Fibroblast of lung (primary cell): ENCODE results near the gene FGFBP1. TPM values are rescaled to one million over a fixed set of nuclear protein-coding genes. Genes with fewer than 3 reads are reported as not detected.

Experiments used
- DNase-seq, 2 donors: peaks; one replicate each; pipeline versions ENCODE4 v3.0.0 to v3.0.0-alpha.2; 2010; ENCODE audit warnings: low read depth in 2 of 2
- H2AFZ ChIP-seq: 2 replicates; pipeline ENCODE4 v1.5.1; 2012; ENCODE audit warnings: low read length, control low read depth, inconsistent platforms
- H3K27ac ChIP-seq: 2 replicates; pipeline ENCODE4 v1.5.1; 2011; ENCODE audit warnings: low read length, control low read depth; ENCODE audit not compliant: insufficient read depth
- H3K27me3 ChIP-seq: 2 replicates; pipeline ENCODE4 v1.5.1; 2011; ENCODE audit warnings: mild to moderate bottlenecking, low read length; ENCODE audit not compliant: control insufficient read depth, insufficient read depth
- H3K36me3 ChIP-seq: 2 replicates; pipeline ENCODE4 v1.5.1; 2011; ENCODE audit warnings: low read length; ENCODE audit not compliant: control insufficient read depth, insufficient read depth
- H3K4me1 ChIP-seq: 2 replicates; pipeline ENCODE4 v1.5.1; 2011; ENCODE audit warnings: low read length; ENCODE audit not compliant: control insufficient read depth, insufficient read depth; ENCODE audit errors: extremely low read depth
- H3K4me2 ChIP-seq: 2 replicates; pipeline ENCODE4 v1.5.1; 2011; ENCODE audit warnings: low read length, control low read depth; ENCODE audit not compliant: insufficient read depth; ENCODE audit errors: extremely low read depth
- H3K4me3 ChIP-seq, 4 experiments: fragments of 200-600 bp in 1 of 4; sonication (generic) in 1 of 4; replicated peaks in 1 of 4; 2 replicates each; pipeline ENCODE4 v1.5.1; 2011 to 2016; ENCODE audit warnings: low read length in 4 of 4, low read depth in 3 of 4, mild to moderate bottlenecking in 3 of 4, control low read depth in 2 of 4, inconsistent platforms in 1 of 4, mixed read lengths in 1 of 4; ENCODE audit not compliant: insufficient read depth in 1 of 4; ENCODE audit errors: control extremely low read depth in 1 of 4
- H3K79me2 ChIP-seq: 2 replicates; pipeline ENCODE4 v1.5.1; 2012; ENCODE audit warnings: mild to moderate bottlenecking, low read length, inconsistent platforms; ENCODE audit not compliant: control insufficient read depth, insufficient read depth
- H3K9ac ChIP-seq: 2 replicates; pipeline ENCODE4 v1.5.1; 2011; ENCODE audit warnings: mild to moderate bottlenecking, low read length, control low read depth; ENCODE audit not compliant: insufficient read depth
- H3K9me3 ChIP-seq: 2 replicates; pipeline ENCODE4 v1.5.1; 2012; ENCODE audit warnings: low read depth, low read length; ENCODE audit not compliant: control insufficient read depth, insufficient read depth
- H4K20me1 ChIP-seq: 2 replicates; pipeline ENCODE4 v1.5.1; 2011; ENCODE audit warnings: low read length; ENCODE audit not compliant: control insufficient read depth, insufficient read depth; ENCODE audit errors: extremely low read depth
- CTCF ChIP-seq, 2 donors: IDR thresholded peaks in 1 of 2; conservative IDR thresholded peaks in 1 of 2; 1 replicate in 1 of 2; 2 replicates in 1 of 2; pipeline ENCODE4 v1.5.1; 2011 to 2012; ENCODE audit warnings: low read length in 2 of 2, control low read depth in 1 of 2, inconsistent platforms in 1 of 2, low read depth in 1 of 2, mild to moderate bottlenecking in 1 of 2
- EZH2 ChIP-seq: IDR thresholded peaks from 2 replicates; pipeline ENCODE4 v1.5.1; 2012; ENCODE audit warnings: low read length, control low read depth, mild to moderate bottlenecking; ENCODE audit errors: missing control alignments
- polyA plus RNA-seq, 2 donors: library from polyadenylated mRNA; depleted of rRNA in 1 of 2; stranded (reverse) in 1 of 2; unstranded in 1 of 2; fragments of >200 nt; gene quantifications; 2 replicates each; pipeline ENCODE4 v1.2.1, GENCODE V29; 2011 to 2012; ENCODE audit warnings: missing spikeins in 1 of 2
- total RNA-seq: library from RNA; depleted of rRNA; stranded (reverse); fragments of >200 nt; gene quantifications from 2 replicates; pipeline ENCODE4 v1.2.1, GENCODE V29; 2014

FGFBP1 gene
- total and polyA plus RNA-seq, 2 donors (not counting 1 experiment from before 2014, with no cell fraction given): not detected

- peaks cover 4% of the 10 kb centered on the region for H3K27me3 ChIP-seq
- TF ChIP-seq CTCF (conservative IDR thresholded peaks at IDR 0.05 in 1 of 2, IDR thresholded peaks at IDR 0.05 in 1 of 2; ENCODE audit: low read depth in 1 of 2, low read length in 2 of 2): no peak
- no peak for TF ChIP-seq EZH2
- no peaks in the 10 kb centered on the region for H3K9me3 ChIP-seq
- no peak overlapping the region for H3K4me2 ChIP-seq
- no peak overlapping the region for H3K27ac ChIP-seq
- H2AFZ ChIP-seq: no peak overlapping the region
- no peaks in the 10 kb centered on the region for H3K4me1 ChIP-seq
- H3K9ac ChIP-seq: no peak overlapping the region
- no peak for DNase-seq
- H4K20me1 ChIP-seq: no peaks in the 10 kb centered on the region
- H3K79me2 ChIP-seq: no peaks in the 10 kb centered on the region
- H3K4me3 ChIP-seq: no peak overlapping the region
- H3K36me3 ChIP-seq: no peaks in the 10 kb centered on the region
Observed at GRCh38 chr4:15983610-15984009, 45.1 kb upstream of the FGFBP1 start.

GRCh38 chr4:15982842-15983524, 44.4 kb upstream of the FGFBP1 start:
- Histone ChIP-seq H3K4me2 (no peak overlapping the region), H3K79me2 (no peaks in the 10 kb centered on the region), H3K9me3 (no peaks in the 10 kb centered on the region), H3K4me3 (no peak overlapping the region), H3K27me3 (peaks cover 6% of the 10 kb centered on the region), H4K20me1 (no peaks in the 10 kb centered on the region), H3K4me1 (no peaks in the 10 kb centered on the region), H2AFZ (no peak overlapping the region), H3K9ac (no peak overlapping the region), H3K36me3 (no peaks in the 10 kb centered on the region), H3K27ac (no peak overlapping the region)
- no peak for TF ChIP-seq CTCF (conservative IDR thresholded peaks at IDR 0.05 in 1 of 2, IDR thresholded peaks at IDR 0.05 in 1 of 2; ENCODE audit: low read depth in 1 of 2, low read length in 2 of 2)
- TF ChIP-seq EZH2: no peak
- peak in 1 of 2 donors; percentile 68 for DNase-seq

- no peaks in the 10 kb centered on the region for H3K9me3 ChIP-seq
- DNase-seq: no peak
Observed at GRCh38 chr4:15976456-15977447, 38.2 kb upstream of the FGFBP1 start.

More at GRCh38 chr4:15976456-15977447, 38.2 kb upstream of the FGFBP1 start:
- H2AFZ ChIP-seq: no peak overlapping the region
- TF ChIP-seq EZH2 (no peak), CTCF (conservative IDR thresholded peaks at IDR 0.05 in 1 of 2, IDR thresholded peaks at IDR 0.05 in 1 of 2; ENCODE audit: low read depth in 1 of 2, low read length in 2 of 2) (no peak)
- H3K36me3 ChIP-seq: no peaks in the 10 kb centered on the region
- no peak overlapping the region for H3K4me3 ChIP-seq
- no peaks in the 10 kb centered on the region for H4K20me1 ChIP-seq
- H3K79me2 ChIP-seq: no peaks in the 10 kb centered on the region
- H3K4me1 ChIP-seq: no peaks in the 10 kb centered on the region
- H3K4me2 ChIP-seq: no peak overlapping the region
- no peak overlapping the region for H3K9ac ChIP-seq
- H3K27me3 ChIP-seq: peaks cover 13% of the 10 kb centered on the region
- H3K27ac ChIP-seq: no peak overlapping the region
